ENCODE results near the gene SLC38A7.

DNA sequence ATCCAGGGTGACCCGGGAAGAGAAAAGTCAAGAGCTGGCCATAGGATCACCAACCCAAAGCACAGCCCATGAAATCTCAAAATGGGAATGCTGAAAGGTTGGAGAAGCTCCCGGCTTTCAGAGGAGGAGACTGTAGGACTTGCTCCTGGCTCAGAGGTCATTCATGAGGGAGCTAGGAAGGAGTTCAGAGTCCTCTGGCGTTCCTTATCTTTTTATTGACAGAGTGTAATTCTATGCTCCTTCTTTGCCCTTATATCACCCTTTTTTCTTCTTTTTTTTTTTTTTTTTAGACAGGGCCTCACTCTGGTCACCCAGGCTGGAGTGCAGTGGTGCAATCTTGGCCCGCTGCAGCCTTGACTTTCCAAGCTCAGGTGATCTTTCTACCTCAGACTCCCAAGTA lies 27.7 kb downstream of the SLC38A7 start:
- TF ChIP-seq POLR2A (IDR thresholded peaks at IDR 0.05) = no peak
- no peak for TF ChIP-seq EP300 (IDR thresholded peaks at IDR 0.05)

All from suprapubic skin (tissue), 2 donors.